ENCODE data around the gene KRR1.

DNA sequence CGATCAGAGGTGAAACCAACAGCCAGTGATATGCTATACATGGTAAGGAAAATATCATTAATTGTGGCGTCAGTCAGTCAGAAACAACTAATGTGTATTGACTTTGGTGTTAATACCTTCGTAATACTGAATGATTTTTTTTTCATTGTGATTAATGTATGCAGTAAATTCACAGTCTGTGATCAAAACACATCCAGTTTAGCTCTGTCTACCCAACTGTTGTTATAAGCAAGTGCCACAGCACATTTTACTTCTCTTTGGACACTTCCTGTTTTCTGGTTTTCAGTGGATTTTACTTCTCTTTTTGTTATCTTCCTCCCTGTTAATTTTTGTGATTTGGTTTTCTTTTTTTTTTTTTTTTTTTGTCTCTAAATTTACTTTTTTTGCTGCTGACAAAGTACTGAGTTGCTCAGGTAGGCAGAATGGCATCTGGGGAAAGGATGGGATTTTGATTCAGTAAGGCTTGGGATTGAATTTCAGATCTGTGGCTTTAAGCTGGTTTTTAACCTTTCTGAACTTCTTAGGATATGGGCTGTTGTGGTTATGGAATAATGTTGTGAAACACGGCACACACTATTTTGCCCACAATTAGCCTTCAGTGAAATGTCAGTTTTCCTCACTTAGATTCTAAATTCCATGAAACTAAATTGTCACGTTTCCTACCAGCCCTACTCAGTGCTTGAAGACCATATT, 30.2 kb downstream of the KRR1 start:
- TF ChIP-seq, protein P1, sequence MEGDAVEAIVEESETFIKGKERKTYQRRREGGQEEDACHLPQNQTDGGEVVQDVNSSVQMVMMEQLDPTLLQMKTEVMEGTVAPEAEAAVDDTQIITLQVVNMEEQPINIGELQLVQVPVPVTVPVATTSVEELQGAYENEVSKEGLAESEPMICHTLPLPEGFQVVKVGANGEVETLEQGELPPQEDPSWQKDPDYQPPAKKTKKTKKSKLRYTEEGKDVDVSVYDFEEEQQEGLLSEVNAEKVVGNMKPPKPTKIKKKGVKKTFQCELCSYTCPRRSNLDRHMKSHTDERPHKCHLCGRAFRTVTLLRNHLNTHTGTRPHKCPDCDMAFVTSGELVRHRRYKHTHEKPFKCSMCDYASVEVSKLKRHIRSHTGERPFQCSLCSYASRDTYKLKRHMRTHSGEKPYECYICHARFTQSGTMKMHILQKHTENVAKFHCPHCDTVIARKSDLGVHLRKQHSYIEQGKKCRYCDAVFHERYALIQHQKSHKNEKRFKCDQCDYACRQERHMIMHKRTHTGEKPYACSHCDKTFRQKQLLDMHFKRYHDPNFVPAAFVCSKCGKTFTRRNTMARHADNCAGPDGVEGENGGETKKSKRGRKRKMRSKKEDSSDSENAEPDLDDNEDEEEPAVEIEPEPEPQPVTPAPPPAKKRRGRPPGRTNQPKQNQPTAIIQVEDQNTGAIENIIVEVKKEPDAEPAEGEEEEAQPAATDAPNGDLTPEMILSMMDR (IDR thresholded peaks at IDR 0.05) = no peak
- no peak for TF ChIP-seq POLR2A (IDR thresholded peaks at IDR 0.05)
